ENCODE data around the gene ZBTB16.
A peak's percentile ranks its signal among the peaks of the same experiment; 100 is the strongest.

ZBTB16 gene

GRCh38 chr11:114250993-114251814, 191.7 kb downstream of the ZBTB16 start:
- DNase-seq: no peak

DNA sequence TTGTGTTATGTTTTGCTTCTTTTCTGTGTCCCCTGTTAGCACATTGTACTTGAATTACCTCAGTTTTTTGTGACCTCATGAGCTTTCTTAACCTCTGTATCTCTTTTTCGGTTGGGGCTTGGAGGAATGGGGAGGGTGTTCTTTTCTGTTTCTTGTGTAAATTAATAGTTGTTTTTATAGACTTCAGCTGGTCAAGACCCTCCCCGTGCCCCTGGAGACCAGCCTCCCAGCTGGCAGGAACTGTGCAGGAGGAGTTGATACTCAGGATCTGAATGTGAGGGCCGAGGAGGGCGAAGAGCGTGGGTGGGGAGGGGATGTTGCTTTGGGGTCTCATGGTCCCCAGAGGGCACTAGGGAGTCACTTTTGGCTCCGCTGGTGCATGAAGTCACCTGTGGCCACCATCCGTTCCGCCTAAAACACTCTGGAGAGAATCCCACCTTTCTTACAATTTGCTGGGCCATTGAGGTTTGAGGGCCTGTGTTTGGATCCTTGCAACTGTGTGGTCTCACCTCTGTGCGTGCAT, 192.4 kb downstream of the ZBTB16 start:
- DNase-seq: no peak

DNA sequence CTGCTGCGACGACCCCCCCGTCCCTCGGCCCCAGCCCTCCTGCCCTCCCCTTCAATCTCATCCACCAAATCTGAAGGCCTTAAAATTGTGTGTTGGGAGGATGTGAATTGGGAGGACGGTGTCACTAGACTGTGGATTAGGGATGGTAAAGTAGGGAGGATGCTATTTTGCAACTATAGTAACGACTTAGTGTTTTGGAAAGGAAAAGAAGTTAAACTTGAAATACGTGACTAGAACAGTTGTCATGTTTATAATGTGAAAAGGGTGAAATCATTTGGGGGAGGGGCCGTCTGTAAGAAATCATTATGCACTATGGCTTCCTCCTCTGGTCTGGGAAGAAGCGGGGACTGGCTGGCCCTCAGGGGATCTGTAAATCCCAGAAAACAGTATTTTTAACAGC, 193.3 kb downstream of the ZBTB16 start:
- no peak for DNase-seq

DNA sequence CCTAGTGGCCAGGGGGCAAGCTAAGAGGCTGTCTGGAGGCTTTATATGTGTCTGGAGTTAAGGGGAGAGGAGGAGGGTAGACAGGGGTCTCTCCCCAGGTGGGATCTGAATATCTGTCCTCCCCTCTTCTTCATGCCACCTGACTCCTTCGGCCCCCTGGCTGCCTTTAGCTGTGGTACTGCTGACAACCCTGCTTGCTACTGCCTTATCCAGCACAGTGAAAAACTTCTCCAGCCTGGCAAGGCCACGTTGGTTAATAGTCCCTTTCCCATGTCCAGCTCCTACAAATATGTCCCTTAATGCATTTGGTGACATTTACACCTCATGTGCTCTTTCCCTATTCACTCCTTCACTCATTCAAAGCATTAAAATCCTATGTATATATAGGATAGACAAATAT, 194.3 kb downstream of the ZBTB16 start:
- no peak for DNase-seq

DNA sequence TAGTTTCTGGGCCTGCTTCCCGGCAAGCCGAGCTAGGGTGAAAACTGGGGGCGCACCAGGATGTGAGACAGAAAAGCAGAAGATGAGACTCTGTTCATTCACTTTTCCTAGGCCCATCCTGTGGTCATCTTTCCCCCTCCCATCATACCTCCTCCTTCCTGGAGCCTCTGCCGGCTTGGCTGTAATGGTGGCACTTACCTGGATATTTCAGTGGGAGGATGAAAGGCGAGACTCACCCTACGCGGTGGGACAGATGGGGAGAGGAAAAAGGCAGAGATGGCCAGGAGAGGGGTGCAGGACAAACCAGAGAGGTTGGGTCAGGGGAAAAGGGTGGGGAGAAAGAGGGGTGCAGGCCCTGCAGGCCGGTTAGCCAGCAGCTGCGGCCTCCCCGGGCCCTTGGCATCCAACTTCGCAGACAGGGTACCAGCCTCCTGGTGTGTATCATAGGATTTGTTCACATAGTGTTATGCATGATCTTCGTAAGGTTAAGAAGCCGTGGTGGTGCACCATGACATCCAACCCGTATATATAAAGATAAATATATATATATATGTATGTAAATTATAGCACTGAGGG, 195.1 kb downstream of the ZBTB16 start:
- no peak for DNase-seq

- DNase-seq: no peak
Observed at GRCh38 chr11:114255289-114255688, 195.8 kb downstream of the ZBTB16 start.

- no peak for DNase-seq
Observed at GRCh38 chr11:114256176-114256966, 196.9 kb downstream of the ZBTB16 start.

DNA sequence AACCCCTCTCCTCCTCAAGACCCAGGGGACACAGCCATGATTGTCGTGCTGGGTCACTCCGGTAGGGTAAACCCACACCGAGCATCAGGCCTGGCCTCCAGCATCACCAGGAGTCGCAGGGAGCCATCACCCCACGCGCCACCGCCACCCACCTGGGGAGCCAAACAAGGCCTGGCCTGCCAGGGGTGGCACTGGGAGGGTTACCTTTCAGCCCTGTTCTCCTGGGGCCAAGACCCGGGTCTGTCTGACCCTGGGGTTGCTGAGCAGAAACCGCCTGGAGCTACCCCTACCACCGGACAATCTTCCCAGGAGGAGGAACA, 197.4 kb downstream of the ZBTB16 start:
- DNase-seq: no peak

- no peak for DNase-seq
Observed at GRCh38 chr11:114257621-114258558, 198.4 kb downstream of the ZBTB16 start.

DNA sequence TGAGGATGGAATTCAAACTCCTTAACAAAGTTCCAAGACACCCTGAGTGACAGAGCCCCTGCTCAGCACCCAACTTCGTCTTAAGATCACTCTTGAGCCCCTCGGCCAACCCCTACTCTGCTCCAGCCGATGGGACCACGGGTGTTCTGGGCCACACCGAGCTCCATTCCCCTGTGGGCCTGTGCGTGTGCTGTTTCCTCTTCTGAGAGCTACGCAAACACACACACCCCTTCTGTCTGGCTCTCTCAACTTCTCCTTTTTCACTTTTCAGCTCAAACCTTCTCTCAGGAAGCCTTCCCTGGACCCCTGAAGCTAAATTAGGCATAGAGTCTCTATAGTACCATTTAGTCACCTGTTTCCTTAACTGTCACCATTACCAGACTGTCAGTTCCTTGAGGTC, 199.2 kb downstream of the ZBTB16 start:
- DNase-seq: peak; percentile 53

GRCh38 chr11:114259124-114259526, 199.6 kb downstream of the ZBTB16 start:
- DNase-seq: peak; percentile 45

- no peak for DNase-seq
Observed at GRCh38 chr11:114259551-114259983, 200.1 kb downstream of the ZBTB16 start.

DNA sequence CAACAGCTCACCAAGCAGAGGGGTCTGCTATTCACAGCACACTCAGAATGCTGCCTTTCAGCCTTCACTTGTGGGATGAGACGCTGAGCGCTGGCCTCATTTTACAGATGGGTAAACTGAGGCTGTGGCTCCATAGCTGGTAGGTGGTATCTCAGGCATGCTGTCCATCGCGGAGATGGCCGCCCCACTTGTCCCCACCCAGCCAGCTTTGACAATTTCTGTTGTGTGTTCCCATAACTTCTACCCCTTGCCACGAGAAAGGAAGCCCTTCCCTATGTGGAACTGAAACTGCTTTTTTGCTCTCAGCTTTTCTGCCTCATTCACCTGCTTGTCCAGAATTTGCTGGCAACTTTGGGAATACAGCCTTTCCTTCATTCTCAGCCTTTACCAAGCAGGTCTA, 200.6 kb downstream of the ZBTB16 start:
- no peak for DNase-seq

GRCh38 chr11:114260483-114260882, 201.0 kb downstream of the ZBTB16 start:
- DNase-seq: no peak

DNA sequence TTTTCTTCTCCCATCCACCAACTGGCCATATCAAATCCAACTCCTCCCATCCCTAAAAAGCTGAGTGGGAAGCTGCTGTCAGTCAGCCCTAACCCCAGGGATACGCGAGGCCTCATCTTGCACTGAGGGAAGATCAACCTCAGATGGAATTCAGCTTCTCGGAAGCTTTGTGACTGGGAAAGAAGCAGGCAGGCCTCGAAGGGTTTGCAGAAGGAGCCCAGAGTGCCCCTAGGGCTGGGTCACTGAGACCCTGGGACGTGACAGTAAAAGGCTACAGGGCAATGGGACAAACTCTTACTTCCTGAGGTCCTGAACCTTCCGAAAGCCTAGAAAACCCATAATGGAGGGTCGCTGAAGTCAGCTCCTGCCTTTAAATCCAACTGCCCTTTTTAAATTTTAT, 202.3 kb downstream of the ZBTB16 start:
- no peak for DNase-seq

DNA sequence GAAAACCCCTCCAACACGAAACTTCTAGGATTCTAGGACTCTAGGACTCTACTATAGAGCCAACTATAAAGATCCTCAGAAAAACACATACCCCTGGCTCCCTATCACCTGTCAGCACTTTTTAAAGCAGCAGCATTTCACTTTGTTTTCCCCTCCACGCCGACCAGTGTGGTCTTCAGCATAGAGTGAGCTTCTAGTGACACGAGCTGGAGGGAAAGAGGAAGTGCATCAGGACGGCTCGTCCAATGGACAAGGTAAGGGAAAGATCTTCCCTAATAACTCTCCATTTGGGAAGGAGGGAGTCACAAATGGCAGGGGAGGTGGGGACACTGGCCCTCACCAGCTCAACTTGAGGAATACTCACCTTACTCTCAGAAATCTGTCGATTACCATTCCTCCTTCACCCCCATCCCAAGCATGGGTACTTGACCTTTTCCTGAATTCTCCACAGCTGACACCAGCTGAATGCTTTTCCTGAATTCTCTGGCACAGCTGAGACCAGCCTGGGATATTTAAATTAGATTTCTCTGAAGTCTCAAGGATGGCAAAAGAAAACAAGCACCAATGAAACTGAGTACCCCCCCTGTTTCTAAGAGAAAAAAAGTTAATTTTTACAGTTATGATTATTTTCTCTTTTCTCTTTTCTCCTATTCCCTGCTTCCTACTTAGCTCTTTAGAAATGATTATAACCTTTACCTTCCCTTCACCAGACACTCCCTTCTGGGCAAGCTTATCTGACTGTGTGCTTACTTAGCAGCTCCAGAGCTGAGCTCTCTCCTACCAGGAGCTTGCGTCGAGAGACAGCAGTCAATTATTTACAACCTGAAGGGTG, 203.4 kb downstream of the ZBTB16 start:
- DNase-seq: no peak

GRCh38 chr11:114263513-114264170, 204.1 kb downstream of the ZBTB16 start:
- DNase-seq: no peak

GRCh38 chr11:114264381-114264780, 204.9 kb downstream of the ZBTB16 start:
- DNase-seq: no peak

DNA sequence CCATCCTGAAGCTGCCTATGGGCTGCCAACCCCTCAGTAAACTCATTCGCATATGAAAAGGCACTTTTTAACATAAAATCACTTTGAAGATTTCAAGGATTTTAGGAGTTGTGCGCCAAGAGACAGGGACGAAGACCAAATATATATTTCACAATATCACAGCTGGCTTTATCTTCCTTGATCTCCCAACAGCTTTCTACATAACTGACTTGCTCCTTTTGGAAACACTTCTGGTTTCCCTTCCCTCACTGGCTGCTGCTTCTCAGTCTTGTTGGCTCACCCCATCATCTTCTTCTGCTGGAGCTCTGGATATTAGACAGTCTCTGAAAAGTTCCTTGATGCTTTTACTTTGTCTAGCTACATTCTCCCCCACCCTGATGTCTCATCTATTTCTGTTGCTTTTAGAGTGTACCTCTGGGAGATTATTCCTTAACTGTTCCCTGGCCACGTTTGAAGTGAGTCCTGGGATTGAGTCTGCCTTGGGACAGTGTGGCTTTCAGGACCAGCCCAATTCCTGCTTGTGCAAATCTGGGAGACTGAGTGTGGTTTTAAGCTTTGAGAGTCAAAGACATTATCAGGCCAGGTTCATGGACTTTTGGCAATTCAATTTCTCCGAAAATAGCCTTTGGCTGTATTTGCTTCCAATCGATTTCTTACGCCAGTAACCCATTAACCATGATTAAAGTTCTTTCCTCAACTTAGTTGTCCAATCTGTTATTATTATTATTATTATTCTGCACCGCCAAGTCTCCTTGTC, 205.8 kb downstream of the ZBTB16 start:
- DNase-seq: no peak

- DNase-seq: no peak
Observed at GRCh38 chr11:114269498-114269897, 210.0 kb downstream of the ZBTB16 start.
